Measurements from ENCODE around the gene UQCC5.

Gene UQCC5

GRCh38 chr3:52504977-52505376 lies 31.4 kb upstream of the UQCC5 start:
- no peak for DNase-seq (ENCODE audit: low spot score)

- no peak for DNase-seq (ENCODE audit: low spot score)
Observed at GRCh38 chr3:52506266-52506966, 30.0 kb upstream of the UQCC5 start.

- DNase-seq (ENCODE audit: low spot score): no peak
Observed at GRCh38 chr3:52507359-52507758, 29.0 kb upstream of the UQCC5 start.

GRCh38 chr3:52509753-52510328 lies 26.6 kb upstream of the UQCC5 start:
- DNase-seq (ENCODE audit: low spot score): no peak

- no peak for DNase-seq (ENCODE audit: low spot score)
Observed at GRCh38 chr3:52511509-52511908, 24.9 kb upstream of the UQCC5 start.

GRCh38 chr3:52512105-52512504 lies 24.3 kb upstream of the UQCC5 start:
- no peak for DNase-seq (ENCODE audit: low spot score)

GRCh38 chr3:52512727-52513126 lies 23.7 kb upstream of the UQCC5 start:
- DNase-seq (ENCODE audit: low spot score): no peak

GRCh38 chr3:52513281-52513680 lies 23.1 kb upstream of the UQCC5 start:
- DNase-seq (ENCODE audit: low spot score): no peak

GRCh38 chr3:52514576-52514975 lies 21.8 kb upstream of the UQCC5 start:
- no peak for DNase-seq (ENCODE audit: low spot score)

GRCh38 chr3:52515192-52515591 lies 21.2 kb upstream of the UQCC5 start:
- DNase-seq (ENCODE audit: low spot score): no peak

- no peak for DNase-seq (ENCODE audit: low spot score)
Observed at GRCh38 chr3:52516509-52517195, 19.8 kb upstream of the UQCC5 start.

GRCh38 chr3:52517796-52518722 lies 18.3 kb upstream of the UQCC5 start:
- DNase-seq (ENCODE audit: low spot score): no peak

GRCh38 chr3:52518723-52519444 lies 17.5 kb upstream of the UQCC5 start:
- DNase-seq (ENCODE audit: low spot score): no peak

GRCh38 chr3:52519445-52520140 lies 16.8 kb upstream of the UQCC5 start:
- no peak for DNase-seq (ENCODE audit: low spot score)

- no peak for DNase-seq (ENCODE audit: low spot score)
Observed at GRCh38 chr3:52520141-52520667, 16.2 kb upstream of the UQCC5 start.

GRCh38 chr3:52520716-52521487 lies 15.5 kb upstream of the UQCC5 start:
- DNase-seq (ENCODE audit: low spot score): no peak

GRCh38 chr3:52521488-52521824 lies 14.9 kb upstream of the UQCC5 start:
- no peak for DNase-seq (ENCODE audit: low spot score)

GRCh38 chr3:52521881-52522650 lies 14.3 kb upstream of the UQCC5 start:
- no peak for DNase-seq (ENCODE audit: low spot score)

- no peak for DNase-seq (ENCODE audit: low spot score)
Observed at GRCh38 chr3:52522651-52523251, 13.7 kb upstream of the UQCC5 start.

Measured in left forelimb (tissue), 1 donor.